Tibial artery (tissue), 4 donors: Measurements from ENCODE around the gene CARNS1.
A peak's percentile ranks its signal among the peaks of the same experiment; 100 is the strongest.

Source experiments
- DNase-seq, 2 donors: peaks; one replicate each; pipeline ENCODE4 v3.0.0-alpha.2; 2019
- H3K27ac ChIP-seq, 2 donors: fragments of 200-600 bp; sonication (generic) in 1 of 2; 1 replicate in 1 of 2; 2 replicates in 1 of 2; pipeline ENCODE4 v1.5.1; 2018 to 2019; ENCODE audit warnings: mild to moderate bottlenecking in 1 of 2
- H3K27me3 ChIP-seq, 2 donors: fragments of 200-600 bp; sonication (generic) in 1 of 2; one replicate each; pipeline versions ENCODE4 v1.5.1 to v1.6.0; 2016 to 2019
- H3K36me3 ChIP-seq, 3 donors: fragments of 200-600 bp; sonication (generic) in 2 of 3; one replicate each; pipeline ENCODE4 v1.5.1; 2016 to 2019; ENCODE audit warnings: mild to moderate bottlenecking in 2 of 3
- H3K4me1 ChIP-seq, 4 donors: fragments of 200-600 bp; sonication (generic) in 2 of 4; 1 replicate in 3 of 4; 2 replicates in 1 of 4; pipeline ENCODE4 v1.5.1; 2016 to 2019
- H3K4me3 ChIP-seq, 2 donors: fragments of 200-600 bp; sonication (generic) in 1 of 2; 1 replicate in 1 of 2; 2 replicates in 1 of 2; pipeline ENCODE4 v1.5.1; 2018 to 2019; ENCODE audit warnings: mild to moderate bottlenecking in 2 of 2
- H3K9me3 ChIP-seq, 3 donors: fragments of 200-600 bp; sonication (generic) in 1 of 3; one replicate each; pipeline ENCODE4 v1.5.1; 2016 to 2019
- CTCF ChIP-seq, 2 experiments: fragments of 200-600 bp in 1 of 2; fragments of 450-650 bp in 1 of 2; IDR thresholded peaks; one replicate each; pipeline ENCODE4 v1.5.1; 2017 to 2019; ENCODE audit warnings: antibody characterized with exemption in 2 of 2, mild to moderate bottlenecking in 1 of 2, moderate library complexity in 1 of 2
- intact Hi-C: fragments of 100-400 bp; cut with DNase I; formaldehyde crosslinking; loops from one replicate; pipeline ENCODE4 v1.15.0; 2023; ENCODE audit warnings: low total_unique reads

CARNS1 gene, protein sequence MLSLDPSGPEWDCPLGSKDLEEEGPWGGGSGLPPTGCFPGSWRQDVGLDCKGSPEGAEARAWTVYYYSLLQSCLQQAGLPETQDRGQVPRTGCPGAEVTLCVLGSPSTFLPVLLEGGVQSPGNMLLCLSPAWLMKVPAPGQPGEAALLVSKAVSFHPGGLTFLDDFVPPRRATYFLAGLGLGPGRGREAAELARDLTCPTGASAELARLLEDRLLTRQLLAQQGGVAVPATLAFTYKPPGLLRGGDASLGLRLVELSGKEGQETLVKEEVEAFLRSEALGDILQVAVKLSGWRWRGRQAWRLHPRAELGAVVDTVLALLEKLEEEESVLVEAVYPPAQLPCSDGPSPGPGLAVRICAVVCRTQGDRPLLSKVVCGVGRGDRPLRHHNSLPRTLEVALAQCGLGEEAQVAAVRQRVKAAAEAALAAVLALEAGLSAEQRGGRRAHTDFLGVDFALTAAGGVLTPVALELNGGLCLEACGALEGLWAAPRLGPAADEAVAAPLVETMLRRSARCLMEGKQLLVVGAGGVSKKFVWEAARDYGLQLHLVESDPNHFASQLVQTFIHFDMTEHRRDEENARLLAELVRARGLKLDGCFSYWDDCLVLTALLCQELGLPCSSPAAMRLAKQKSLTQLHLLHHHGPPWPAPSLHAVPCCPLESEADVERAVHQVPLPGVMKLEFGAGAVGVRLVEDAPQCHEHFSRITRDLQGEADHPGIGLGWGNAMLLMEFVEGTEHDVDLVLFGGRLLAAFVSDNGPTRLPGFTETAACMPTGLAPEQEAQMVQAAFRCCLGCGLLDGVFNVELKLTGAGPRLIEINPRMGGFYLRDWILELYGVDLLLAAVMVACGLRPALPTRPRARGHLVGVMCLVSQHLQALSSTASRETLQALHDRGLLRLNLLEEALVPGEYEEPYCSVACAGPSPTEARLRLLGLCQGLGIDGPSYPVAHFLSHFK

DNA sequence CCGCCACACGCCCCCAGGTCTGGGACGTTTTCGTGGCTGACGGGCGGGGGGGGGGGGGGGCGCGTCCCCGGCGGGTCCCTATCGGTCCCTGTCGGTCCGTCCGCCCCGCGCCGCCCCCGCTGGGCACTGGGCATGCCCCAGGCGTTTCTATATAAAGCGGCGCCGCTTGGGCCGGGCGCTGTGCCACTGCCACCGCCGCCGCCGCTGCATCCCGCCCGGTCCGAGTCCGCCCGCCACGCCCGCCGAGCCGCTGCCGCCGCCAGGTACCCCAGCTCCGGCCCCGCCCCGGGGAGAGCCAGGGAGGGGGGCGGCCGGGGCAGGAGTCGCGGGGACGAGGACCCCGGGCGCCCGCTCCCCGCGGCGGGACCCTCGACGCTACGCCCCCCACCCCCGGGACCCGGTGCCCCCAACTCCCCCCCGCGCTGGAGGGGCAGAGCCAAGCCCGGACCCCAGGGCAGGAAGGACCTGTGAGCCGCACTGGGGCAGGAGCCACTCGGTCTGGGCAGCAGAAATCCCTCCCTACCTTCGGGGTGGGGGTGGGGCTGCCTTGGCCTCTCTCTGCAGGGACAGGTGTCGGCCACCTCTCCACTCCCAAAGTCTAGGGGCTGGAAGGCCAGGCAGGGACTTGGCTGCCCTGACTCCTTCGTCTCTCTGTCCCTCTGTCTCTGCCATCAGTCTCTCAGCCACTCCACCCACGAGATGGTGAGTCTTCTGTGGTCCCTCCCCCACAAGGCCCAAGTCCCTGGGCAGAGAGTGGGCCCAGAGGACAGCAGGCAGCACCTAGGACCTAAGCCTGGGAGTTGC lies at the start of gene CARNS1:
Gene CARNS1 (plus strand): TSS at position 178 of the 804 bp plus-strand sequence. CDS start 522 bp downstream, at position 700.
- intact Hi-C loops, result no loop called here
- no peak for DNase-seq
- Histone ChIP-seq H3K36me3 (no peaks in the 10 kb centered on the region), H3K9me3 (no peaks in the 10 kb centered on the region), H3K4me3 (peak within 1 kb of the TSS; percentile 46 to 57), H3K4me1 (peaks cover 5 to 60% (median 51%) of the 10 kb centered on the region in 4 donors), H3K27me3 (peaks cover 0 to 21% of the 10 kb centered on the region in 2 donors), H3K27ac (peak within 1 kb of the TSS; percentile 93 to 95)
- no peak for TF ChIP-seq CTCF (IDR thresholded peaks at IDR 0.05)

DNA sequence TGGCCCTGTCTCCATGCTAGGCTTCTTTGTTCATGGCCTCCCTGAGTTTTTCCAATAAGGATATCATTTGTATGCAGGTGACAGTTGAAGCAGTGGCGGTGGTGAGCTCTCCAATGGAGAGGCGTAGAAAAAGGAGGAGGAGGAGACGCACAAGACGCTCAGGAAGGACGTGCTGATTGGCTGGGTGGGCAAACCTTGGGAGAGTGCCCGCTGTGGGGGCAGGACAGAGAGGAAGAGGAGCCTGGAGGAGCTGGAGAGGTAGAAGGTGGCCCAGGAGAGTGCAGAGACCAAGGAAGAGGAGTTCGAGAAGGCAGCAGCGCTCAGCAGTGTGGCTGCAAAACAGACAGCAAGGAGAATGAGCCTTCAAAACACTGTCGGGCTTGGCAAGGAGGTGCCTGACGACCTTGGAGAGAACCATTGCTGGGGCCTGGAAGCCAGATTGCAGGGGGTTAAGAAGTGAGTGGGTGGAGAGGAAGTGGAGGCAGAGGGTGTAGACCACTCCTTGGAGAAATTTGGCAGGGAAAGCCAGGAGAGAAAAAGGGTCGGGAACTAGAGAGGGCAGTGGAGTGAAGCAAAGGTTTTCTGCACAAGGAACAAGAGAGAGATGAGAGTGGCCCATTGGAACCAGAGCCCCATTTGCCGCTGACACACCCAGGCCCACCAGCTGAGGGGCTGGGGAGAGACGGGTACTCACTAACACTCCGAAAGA lies 49.6 kb upstream of the CARNS1 start:
- intact Hi-C loops, result no loop called here
- H3K4me1 ChIP-seq, result peaks cover 0 to 25% (median 22%) of the 10 kb centered on the region in 4 donors
- DNase-seq, result no peak

DNA sequence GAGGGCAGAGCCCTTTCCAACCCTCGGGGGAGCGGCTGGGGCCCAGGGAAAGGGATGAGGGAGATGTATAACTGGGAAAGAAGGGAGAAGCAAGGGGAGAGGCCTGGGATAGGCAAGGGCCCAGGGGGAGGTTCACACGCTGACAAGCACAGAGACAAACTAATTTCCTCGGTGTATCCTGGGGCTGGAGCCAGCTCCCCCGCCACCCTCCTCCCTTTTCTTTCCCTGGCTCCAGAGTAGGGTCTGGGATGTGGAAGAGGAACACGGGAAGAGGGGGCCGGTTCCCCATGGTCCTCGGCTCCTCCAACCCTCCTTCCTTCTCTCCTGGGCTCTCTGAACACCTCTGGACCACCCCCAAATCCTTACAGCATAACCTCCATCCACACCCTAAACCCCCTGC lies 48.9 kb upstream of the CARNS1 start:
- intact Hi-C loops, result no loop called here
- Histone ChIP-seq H3K36me3 (peaks cover 0 to 15% (median 12%) of the 10 kb centered on the region in 3 donors), H3K27ac (peak overlapping the region; percentile 52 to 64), H3K9me3 (no peaks in the 10 kb centered on the region), H3K4me1 (peaks cover 0 to 32% (median 29%) of the 10 kb centered on the region in 4 donors), H3K27me3 (no peaks in the 10 kb centered on the region), H3K4me3 (no peak overlapping the region)
- TF ChIP-seq CTCF (IDR thresholded peaks at IDR 0.05), result no peak
- DNase-seq, result no peak

More for the DNA sequence above, 49.6 kb upstream of the CARNS1 start:
- Histone ChIP-seq H3K4me3 (no peak overlapping the region), H3K27ac (peak overlapping the region; percentile 52 to 64), H3K27me3 (no peaks in the 10 kb centered on the region), H3K36me3 (peaks cover 0 to 15% (median 12%) of the 10 kb centered on the region in 3 donors), H3K9me3 (no peaks in the 10 kb centered on the region)
- TF ChIP-seq CTCF (IDR thresholded peaks at IDR 0.05), result no peak

GRCh38 chr11:67366961-67367760 lies 48.3 kb upstream of the CARNS1 start:
- no peak for TF ChIP-seq CTCF (IDR thresholded peaks at IDR 0.05)
- Histone ChIP-seq H3K36me3 (peaks cover 0 to 15% (median 12%) of the 10 kb centered on the region in 3 donors), H3K27me3 (no peaks in the 10 kb centered on the region), H3K4me3 (no peak overlapping the region), H3K9me3 (no peaks in the 10 kb centered on the region), H3K4me1 (peaks cover 0 to 38% (median 35%) of the 10 kb centered on the region in 4 donors), H3K27ac (peak overlapping the region; percentile 52 to 64)
- intact Hi-C loops, result no loop called here
- DNase-seq, result no peak
